HG02642 (cell line): ENCODE data around the gene SOX2.

Source experiments
- ATAC-seq: cut with Tn5 transposase; IDR thresholded peaks from one replicate; pipeline ENCODE4 v1.9.1; 2021; ENCODE audit warnings: mild to moderate bottlenecking; ENCODE audit not compliant: unreplicated experiment, poor library complexity

SOX2 gene

DNA sequence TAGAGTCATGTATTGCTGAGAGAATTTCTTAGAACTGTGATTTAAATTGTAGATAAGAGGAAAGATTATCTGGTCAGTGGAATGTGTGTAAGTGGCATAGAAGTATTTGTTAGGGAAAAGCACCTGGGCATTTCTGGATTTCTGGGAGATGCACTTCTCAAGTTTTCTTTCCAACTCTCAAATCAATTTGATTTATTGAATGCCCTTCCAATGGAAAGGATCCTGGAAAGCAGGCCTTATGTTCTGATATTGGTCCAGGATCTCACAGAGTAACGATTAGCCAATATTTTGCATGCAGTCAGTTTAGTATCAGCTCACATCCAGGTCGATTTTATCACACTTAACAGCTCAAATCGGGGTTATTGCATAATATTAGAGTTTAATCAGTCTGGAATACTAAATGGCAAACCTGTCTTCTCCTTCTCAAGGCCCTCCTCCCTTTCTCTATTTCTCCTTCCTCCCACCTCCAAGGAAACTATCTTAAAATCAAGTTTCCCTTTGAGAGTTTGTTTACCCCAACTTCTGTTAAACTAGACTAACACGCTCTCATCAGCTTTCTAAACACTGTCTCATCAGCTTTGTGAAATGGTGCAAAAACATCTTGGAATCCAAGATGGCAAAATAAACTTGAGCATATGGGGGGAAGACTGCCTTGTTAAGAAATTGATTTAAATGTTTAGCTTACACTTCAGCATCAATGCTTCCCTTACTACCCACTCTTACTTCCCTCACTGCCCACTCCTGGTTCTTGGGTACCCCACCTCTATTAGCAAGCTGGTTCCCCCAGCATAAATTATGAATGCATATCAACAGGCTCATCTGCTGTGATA, 9.5 kb downstream of the SOX2 start:
- no peak for ATAC-seq

DNA sequence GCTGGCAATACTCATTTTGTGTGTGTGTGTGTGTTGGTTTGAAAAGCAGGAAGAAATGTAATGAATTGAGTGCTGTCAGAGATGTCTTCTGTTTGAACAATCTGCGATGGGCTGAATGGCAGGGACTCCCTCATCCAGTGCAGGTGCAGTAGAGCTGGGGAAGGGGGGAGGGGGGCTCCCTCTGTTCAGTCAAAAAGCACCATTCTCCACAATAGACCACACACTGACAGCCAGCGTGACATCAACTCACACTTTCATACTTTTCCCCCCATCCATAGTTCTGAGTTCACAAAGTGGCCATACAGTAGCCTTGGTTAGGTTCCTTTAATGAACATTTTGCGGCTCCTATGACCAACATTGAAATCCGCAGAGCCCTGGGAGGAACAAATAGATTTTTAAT, 10.4 kb downstream of the SOX2 start:
- ATAC-seq, result no peak

DNA sequence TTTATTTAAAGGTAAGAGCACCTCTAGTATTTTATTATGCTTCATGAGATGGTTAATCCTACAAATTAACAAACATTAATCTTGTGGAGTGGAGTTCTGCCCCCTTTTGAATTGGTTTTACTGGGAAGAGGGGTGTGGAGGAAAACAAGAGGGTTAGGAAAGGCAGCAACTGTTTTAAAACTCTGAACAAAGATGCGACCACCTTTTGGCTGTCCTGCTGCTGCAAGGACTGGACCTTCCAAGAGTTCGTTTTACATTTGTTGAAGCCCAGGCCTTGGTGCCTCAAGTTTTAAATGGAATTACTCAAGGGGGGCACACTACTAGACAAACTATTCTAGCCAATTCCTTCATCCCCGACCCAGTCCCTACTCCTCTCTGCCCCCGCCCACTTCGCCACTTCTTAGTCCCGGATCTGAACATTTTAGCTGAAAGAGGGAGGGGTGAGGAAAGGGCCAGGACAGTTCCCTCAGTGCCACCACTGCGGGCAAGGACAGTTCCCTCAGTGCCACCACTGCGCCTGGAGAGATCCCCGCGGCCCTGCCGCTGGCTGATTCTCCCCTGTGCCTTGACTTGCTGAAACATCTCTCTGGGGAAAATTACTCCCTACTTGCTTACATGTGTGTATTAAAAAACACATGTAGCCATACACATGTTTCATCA, 11.2 kb downstream of the SOX2 start:
- no peak for ATAC-seq

GRCh38 chr3:181723625-181724191, 12.0 kb downstream of the SOX2 start:
- no peak for ATAC-seq

DNA sequence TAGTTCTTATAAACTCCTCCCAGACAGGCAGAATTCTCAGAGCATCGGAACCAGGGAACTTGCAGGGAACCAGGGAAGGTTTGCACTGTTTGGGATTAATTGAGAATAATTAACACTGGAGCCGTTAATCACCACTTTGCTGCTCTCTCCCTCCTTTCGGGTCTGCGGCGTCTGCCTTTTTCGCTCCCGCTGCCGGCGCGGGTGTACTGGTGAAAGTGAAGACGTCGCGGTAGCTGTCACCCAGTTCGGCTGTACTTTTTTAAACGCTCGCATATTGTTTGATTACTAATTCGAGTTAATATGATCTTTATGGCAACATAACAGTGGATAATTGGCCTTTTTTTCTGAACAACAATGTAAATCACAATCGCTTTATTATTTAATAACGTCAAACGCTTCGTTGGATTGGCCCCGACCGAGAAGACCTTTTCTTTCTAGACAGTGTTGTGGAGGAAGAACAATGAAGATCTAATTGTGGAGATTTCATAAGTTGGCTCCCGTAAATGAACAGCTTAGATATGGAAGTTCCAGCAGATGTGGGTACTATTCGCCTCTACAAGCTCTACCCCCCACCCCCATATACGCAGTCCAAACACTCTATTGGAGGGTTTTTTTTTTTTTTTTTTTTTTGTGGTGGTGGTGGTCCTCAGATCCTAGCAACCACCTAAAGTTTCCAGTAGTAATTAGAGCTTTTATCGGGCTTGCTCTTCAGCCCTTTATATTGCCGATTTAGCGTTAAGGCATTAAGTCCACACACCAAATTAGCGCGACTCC, 12.7 kb downstream of the SOX2 start:
- ATAC-seq, result no peak

GRCh38 chr3:181725131-181725731, 13.5 kb downstream of the SOX2 start:
- ATAC-seq, result no peak

- ATAC-seq, result no peak
Observed at GRCh38 chr3:181725830-181726229, 14.1 kb downstream of the SOX2 start.

- no peak for ATAC-seq
Observed at GRCh38 chr3:181726351-181727330, 14.9 kb downstream of the SOX2 start.

DNA sequence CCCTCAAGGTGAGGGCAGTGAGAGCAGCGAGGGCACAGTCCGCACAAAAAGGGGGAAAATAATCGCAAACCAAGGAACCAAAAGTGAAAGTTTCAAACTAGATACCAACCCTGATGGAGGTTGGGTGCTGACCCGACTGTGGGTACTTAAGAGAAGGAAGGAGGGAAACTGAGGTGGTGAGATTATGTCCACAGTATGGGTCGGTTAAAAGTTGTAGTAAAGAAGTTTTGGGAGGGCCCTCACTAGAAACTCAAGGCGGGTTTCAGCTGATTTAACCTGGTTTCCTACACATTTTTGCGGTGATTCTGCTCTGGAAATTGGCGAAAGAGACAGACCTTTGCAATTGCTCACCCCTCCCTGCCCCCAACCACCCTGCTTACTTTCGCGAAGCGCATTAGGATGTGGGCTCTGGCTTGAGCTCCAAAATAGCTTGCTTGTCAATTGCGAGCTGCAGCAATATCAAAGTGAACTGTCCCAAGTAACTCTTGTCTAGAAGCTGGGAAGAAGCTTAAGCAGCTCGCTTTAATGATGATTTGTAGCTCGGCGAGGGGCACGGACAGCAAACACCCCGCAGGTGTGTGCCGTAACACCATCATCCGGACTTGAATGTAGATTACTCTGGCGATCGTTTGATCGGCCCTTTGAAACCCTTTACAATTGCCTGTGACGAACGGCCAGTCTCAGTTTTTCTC, 15.8 kb downstream of the SOX2 start:
- no peak for ATAC-seq

DNA sequence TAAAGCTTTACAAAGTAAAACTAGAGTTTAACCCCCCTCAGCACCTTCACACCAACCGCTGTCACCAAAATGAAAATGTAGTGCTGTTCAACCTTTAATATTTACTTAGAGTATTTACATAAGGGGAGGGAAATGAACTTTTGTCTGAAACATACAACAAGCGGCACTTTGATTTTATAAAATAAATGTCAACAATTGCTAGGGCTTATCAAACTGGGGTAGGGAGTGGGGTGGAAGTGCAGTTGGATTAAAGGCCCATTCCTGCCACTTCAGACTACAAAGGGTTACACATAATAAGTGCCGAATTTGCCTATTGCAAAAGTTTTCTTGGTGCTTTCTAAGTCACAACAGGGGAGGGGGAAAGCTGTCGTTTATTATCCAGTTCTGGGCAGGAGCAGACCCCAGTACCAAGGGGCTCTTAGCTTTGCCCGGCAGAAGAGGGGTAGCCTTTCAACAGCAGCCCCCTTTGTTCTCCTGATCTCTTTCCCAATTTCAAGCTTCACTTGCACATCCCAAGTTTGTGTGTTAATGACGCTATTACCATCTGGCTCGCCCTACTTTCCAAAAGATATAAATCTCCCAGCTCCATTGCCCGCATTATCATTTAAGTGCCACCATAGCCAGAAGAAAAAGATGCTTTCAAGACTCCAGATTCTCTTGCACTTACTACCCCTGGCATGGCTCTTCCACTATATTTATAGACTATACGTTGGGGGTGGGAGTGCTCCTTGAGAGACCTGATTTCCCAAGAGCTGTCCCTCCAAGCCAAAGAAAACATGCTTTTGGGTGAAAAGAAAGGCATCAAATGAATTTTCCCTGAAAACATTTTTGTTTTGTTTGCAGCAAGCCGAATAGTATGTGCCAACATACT, 17.0 kb downstream of the SOX2 start:
- ATAC-seq, result no peak

DNA sequence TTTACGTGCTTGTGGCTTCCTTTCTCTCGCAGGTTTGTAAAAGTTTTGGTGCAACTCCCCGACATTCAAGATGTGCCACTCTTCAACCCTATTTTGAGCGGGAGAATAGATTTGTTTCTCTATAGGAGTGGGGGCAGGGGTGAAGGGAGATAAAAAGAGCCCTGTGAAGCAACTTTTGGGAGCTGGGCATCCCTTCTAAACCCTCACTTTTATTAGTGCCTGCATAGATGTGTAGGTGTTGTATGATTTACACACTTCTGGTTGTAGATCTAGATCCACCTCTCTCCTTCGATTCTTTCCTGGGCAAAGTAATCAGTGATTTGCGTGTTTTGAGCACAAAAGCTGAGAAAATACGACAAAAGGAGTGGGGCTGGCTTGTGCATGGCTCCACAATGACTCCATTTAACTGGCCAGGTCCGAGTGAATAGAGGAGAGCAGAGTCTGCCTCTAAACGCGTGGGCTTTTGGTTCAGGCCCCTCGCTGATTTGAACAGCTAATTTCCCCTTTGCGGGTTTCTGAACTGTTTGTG, 17.7 kb downstream of the SOX2 start:
- no peak for ATAC-seq

DNA sequence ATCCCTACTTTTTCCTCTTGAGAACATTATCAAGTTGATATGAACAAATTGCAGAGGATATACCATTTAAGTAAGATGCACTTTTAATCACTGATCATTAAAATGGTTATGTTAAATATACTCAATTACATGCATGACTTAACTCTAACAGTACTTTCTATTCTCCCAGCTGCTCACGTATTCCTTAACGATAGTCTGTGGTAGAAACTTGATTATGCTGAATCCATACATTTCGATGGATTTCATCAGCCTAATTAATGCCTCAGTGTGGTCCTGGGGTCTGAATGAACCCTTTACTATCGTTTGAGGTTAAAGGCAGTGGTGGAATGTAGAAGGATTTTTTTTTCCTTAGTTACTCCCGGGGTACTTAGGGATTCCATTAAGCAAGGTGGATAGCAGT, 18.6 kb downstream of the SOX2 start:
- ATAC-seq, result no peak

GRCh38 chr3:181730934-181731333, 19.2 kb downstream of the SOX2 start:
- ATAC-seq, result no peak

DNA sequence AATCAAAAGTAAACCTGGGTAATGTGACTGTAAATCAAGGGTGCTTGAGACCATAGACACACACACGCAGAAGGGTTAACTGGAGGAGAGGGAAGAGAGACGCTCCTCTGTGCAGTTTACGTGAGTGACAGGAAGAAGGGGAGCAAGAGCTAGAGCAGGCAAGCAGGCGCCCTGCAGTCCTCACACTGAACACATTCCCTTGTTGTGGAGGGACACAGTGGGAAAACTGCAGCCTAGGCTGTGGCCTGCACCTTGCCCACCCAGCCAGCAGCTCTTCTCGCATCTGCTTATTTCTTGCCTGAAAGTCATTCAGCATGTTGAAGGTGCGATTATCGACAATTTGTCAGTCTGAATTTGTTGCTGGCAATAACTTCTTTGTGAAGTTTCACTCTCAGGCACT, 24.2 kb downstream of the SOX2 start:
- ATAC-seq, result no peak

DNA sequence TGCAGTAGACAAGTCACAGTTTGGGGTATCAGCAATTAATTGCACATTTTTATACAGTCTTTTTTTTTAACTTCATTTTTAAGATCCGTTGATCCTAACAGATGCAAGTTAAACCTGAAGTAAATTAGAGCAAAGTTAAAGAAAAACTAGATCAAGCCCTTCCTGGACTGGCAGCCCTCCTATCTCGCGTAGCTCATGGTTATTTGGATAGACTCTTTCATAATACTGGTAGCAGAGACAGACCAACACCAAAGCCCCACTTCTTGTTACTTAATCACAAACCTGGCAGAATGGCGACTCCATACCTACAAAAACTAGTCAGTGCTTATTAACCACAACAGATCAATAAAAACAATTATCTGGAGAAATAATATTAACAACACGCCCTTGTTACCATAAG, 26.8 kb downstream of the SOX2 start:
- no peak for ATAC-seq

- no peak for ATAC-seq
Observed at GRCh38 chr3:181739628-181740027, 27.9 kb downstream of the SOX2 start.

GRCh38 chr3:181741417-181741816, 29.7 kb downstream of the SOX2 start:
- ATAC-seq, result no peak
